HUES48 (cell line): Measurements from ENCODE around the gene KLRC4.
"Not testable (repeated sequence)": the region's sequence is repeated elsewhere in the genome, so short reads cannot be mapped to it uniquely, and the experiment has no call there.

Source experiments
- H3K27ac ChIP-seq: one replicate; pipeline ENCODE4 v1.7.0; 2013; ENCODE audit warnings: low read depth, low read length, inconsistent platforms
- H3K27me3 ChIP-seq: 2 replicates; pipeline ENCODE4 v1.6.1; 2013; ENCODE audit warnings: mild to moderate bottlenecking, low read length; ENCODE audit not compliant: control insufficient read depth, insufficient read depth
- H3K36me3 ChIP-seq: 2 replicates; pipeline ENCODE4 v1.6.1; 2013; ENCODE audit warnings: low read length; ENCODE audit not compliant: control insufficient read depth, insufficient read depth
- H3K4me1 ChIP-seq: 2 replicates; pipeline ENCODE4 v1.6.1; 2013; ENCODE audit warnings: mild to moderate bottlenecking, low read length; ENCODE audit not compliant: control insufficient read depth, insufficient read depth
- H3K4me3 ChIP-seq: 2 replicates; pipeline ENCODE4 v1.5.1; 2013; ENCODE audit warnings: mild to moderate bottlenecking, low read depth, low read length
- H3K9ac ChIP-seq: 2 replicates; pipeline ENCODE4 v1.6.1; 2013; ENCODE audit warnings: mild to moderate bottlenecking, low read depth, low read length, moderate library complexity
- H3K9me3 ChIP-seq: 2 replicates; pipeline ENCODE4 v1.6.1; 2013; ENCODE audit warnings: low read length; ENCODE audit not compliant: control insufficient read depth, insufficient read depth

Gene KLRC4

GRCh38 chr12:10385166-10385613 is 24.4 kb downstream of the KLRC4 start:
- Histone ChIP-seq H3K9me3 (no peaks in the 10 kb centered on the region), H3K36me3 (no peaks in the 10 kb centered on the region), H3K4me3 (no peak overlapping the region), H3K9ac (no peak overlapping the region), H3K27me3 (no peaks in the 10 kb centered on the region), H3K4me1 (no peaks in the 10 kb centered on the region), H3K27ac (no peak overlapping the region)

DNA sequence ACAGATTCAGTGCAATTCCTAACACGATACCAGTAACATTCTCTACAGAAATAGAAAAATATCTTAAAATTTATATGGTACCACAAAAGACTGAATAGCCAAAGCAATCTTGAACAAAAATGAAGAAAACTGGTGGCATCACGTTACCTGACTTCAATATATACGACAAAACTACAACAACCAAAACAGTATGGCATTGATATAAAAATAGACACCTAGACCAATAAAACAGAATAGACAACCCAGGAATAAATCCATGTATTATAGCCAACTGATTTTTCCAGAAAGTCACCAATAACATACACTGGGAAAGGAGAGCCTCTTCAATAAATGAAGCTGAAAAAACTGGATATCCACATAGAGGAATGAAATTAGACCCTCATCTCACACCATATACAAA is 25.4 kb downstream of the KLRC4 start:
- Histone ChIP-seq H3K9me3 (no peaks in the 10 kb centered on the region), H3K4me1 (no peaks in the 10 kb centered on the region), H3K9ac (no peak overlapping the region), H3K27me3 (no peaks in the 10 kb centered on the region), H3K27ac (no peak overlapping the region), H3K36me3 (no peaks in the 10 kb centered on the region), H3K4me3 (no peak overlapping the region)

DNA sequence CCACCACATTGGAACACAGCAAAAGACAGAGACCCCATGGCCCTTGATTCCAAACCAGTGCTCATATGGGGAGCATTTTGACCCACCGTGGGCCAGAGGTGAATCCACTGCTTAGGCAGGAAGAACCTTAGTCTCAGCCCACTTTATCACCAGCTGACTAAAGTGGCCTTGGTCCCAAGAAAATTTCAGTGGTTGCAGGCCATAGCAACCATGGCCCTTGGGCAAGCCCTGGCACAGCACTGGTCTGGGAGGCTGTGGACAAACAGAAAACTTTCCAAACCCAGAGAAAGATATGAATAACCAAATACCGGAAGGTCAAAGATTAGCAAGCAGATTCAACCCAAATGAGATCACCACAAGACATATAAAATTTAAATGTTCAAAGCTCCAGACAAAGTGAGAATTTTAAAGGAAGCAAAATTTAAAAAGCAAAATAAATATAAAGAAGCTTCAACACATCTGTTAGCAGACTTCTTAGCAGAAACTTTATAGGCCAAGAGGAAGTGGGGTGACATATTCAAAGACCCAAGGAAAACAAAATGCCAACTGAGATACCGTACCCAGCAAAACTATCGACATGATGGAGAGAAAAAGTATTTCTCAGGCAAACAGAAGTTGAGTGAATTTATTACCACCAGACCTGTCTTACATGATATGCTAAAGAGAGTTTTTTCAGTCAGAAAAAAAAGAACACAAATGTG is 27.5 kb downstream of the KLRC4 start:
- Histone ChIP-seq H3K4me3 (no peak overlapping the region), H3K36me3 (no peaks in the 10 kb centered on the region), H3K27me3 (no peaks in the 10 kb centered on the region), H3K27ac (no peak overlapping the region), H3K4me1 (no peaks in the 10 kb centered on the region), H3K9ac (no peak overlapping the region), H3K9me3 (no peaks in the 10 kb centered on the region)

DNA sequence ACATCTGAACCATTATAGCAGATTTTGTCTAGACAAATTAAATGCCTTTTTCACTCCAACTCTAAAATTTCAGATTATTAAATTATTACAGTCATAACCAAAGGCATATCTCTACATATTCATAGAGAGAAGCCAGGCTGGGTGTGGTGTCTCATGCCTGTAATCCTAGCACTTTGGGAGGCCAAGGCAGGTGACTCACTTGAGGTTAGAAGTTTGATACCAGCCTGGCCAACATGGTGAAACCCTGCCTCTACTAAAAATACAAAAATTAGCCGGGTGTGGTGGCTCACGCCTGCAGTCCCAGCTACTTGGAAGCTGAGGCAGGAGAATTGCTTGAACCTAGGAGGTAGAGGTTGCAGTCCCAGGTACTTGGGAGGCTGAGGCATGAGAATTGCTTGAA is 30.8 kb downstream of the KLRC4 start:
- H3K4me3 ChIP-seq, H3K27me3 ChIP-seq, H3K4me1 ChIP-seq, H3K9ac ChIP-seq, H3K36me3 ChIP-seq, H3K27ac ChIP-seq, H3K9me3 ChIP-seq: not testable (repeated sequence)

DNA sequence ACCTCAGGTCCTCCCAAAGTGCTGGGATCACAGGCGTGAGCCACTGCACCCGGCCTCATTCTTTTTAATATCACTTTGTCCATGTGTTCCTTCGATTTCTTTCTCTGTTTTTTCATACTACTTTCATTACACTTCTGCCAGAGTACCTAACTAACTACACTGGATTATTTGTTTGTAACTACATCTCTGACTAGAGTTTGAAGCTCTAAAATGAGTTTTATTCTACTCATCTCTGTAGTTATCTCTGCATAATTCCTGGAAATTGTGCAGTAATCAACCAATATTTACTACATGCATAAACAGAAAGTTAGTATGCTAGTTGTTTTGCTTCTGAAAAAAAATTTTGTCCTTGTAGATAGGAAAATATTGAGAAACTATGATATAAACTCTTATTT is 34.9 kb downstream of the KLRC4 start:
- Histone ChIP-seq H3K9me3 (no peaks in the 10 kb centered on the region), H3K4me1 (peaks cover 15% of the 10 kb centered on the region; the same call in 1 of the 2 replicates), H3K36me3 (no peaks in the 10 kb centered on the region), H3K27me3 (no peaks in the 10 kb centered on the region), H3K27ac (no peak overlapping the region), H3K4me3 (no peak overlapping the region), H3K9ac (no peak overlapping the region)

GRCh38 chr12:10372559-10372958 is 37.0 kb downstream of the KLRC4 start:
- Histone ChIP-seq H3K4me1 (peaks cover 15% of the 10 kb centered on the region; the same call in 1 of the 2 replicates), H3K9ac (no peak overlapping the region), H3K36me3 (no peaks in the 10 kb centered on the region), H3K4me3 (no peak overlapping the region), H3K9me3 (0 out of 2 replicates have a peak, but pooled peaks cover under 1% of the 10 kb centered on the region), H3K27ac (no peak overlapping the region), H3K27me3 (no peaks in the 10 kb centered on the region)

GRCh38 chr12:10371893-10372535 is 37.5 kb downstream of the KLRC4 start:
- H3K36me3 ChIP-seq, H3K9me3 ChIP-seq, H3K27me3 ChIP-seq, H3K9ac ChIP-seq, H3K27ac ChIP-seq, H3K4me3 ChIP-seq: not testable (repeated sequence)
- peaks cover 15% of the 10 kb centered on the region; the same call in 1 of the 2 replicates for H3K4me1 ChIP-seq

DNA sequence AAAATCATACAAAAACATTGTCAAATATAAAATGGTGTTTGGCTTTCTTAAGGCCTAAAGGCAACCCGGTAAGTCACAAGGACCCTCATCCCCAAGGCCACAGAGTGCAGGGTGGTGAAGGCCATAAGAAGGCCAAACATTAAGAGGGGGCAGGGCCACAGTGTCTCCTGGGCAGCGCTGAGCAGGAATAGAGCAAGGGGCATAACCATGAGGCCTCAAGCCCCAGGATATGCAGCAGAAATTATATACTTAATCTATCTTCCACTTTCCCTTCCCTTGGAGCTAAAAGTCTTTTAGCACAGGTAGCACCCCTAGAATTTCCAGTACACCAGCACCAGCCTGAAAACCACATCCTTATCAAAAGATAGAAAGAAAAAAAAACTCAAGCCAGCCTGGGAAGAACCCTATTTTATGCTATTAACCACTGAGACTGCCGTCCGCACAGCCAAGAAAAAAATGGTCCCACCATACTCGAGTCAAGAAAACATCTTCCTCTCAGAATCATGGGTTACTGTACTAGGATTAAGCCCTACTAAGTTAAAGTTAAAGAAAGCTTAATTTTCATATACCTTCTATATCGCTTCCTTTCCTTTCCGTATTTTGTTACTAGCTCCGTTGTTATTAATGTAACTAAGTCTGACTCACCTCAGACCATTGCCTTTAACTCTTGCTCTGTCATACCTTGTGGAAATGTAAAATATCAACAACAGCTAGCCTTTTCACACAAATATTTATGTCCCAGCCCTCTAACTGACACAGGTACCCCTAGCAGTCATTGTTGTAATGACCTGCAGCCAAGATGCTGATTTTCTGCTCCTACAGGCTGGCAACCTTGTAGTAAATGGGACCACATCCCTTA is 39.8 kb downstream of the KLRC4 start:
- no peak overlapping the region for H3K27ac ChIP-seq
- peaks cover 28% of the 10 kb centered on the region for H3K4me1 ChIP-seq
- H3K27me3 ChIP-seq = no peaks in the 10 kb centered on the region
- H3K9ac ChIP-seq = no peak overlapping the region
- H3K36me3 ChIP-seq = no peaks in the 10 kb centered on the region
- no peak overlapping the region for H3K4me3 ChIP-seq
- H3K9me3 ChIP-seq = 0 out of 2 replicates have a peak, but pooled peaks cover 4% of the 10 kb centered on the region

- H3K27ac ChIP-seq = no peak overlapping the region
- no peaks in the 10 kb centered on the region for H3K36me3 ChIP-seq
- H3K4me3 ChIP-seq = no peak overlapping the region
- H3K27me3 ChIP-seq = no peaks in the 10 kb centered on the region
- peaks cover 40% of the 10 kb centered on the region for H3K4me1 ChIP-seq
- H3K9ac ChIP-seq = no peak overlapping the region
- 0 out of 2 replicates have a peak, but pooled peaks cover 4% of the 10 kb centered on the region for H3K9me3 ChIP-seq
Observed at GRCh38 chr12:10368206-10369171, 41.1 kb downstream of the KLRC4 start.

DNA sequence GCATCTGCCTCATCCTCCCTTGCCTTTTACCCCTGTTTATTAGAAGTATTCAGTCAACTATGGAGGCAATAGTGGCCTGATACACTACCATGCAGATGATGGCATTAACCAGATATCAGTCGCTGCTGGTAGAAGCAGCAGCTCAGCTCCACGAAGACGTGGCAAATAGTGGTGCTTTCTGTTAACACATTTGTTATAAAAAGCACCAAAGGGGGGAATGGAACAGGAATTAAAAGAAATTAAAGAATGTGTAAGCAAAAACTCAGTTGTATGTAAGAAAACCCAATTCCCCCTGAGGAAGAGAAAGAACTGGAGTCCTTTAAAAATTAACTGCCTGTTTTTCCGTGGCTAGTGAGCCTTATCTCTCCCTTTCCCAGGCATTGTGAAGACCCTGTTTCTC is 41.8 kb downstream of the KLRC4 start:
- not testable (repeated sequence) for H3K36me3 ChIP-seq, H3K27ac ChIP-seq, H3K4me3 ChIP-seq

More for the DNA sequence above, 41.8 kb downstream of the KLRC4 start:
- peaks cover 44% of the 10 kb centered on the region for H3K4me1 ChIP-seq
- not testable (repeated sequence) for H3K9me3 ChIP-seq, H3K27me3 ChIP-seq, H3K9ac ChIP-seq
